ENCODE measurements around the gene TEX2. TPM values are rescaled to one million over a fixed set of nuclear protein-coding genes. Genes with fewer than 3 reads are reported as not detected.
"Not testable (repeated sequence)": the region's sequence is repeated elsewhere in the genome, so short reads cannot be mapped to it uniquely, and the experiment has no call there.

The TEX2 gene
- total and polyA plus RNA-seq, 8 donors = 8.9 to 30.3 (median 22.4) TPM

DNA sequence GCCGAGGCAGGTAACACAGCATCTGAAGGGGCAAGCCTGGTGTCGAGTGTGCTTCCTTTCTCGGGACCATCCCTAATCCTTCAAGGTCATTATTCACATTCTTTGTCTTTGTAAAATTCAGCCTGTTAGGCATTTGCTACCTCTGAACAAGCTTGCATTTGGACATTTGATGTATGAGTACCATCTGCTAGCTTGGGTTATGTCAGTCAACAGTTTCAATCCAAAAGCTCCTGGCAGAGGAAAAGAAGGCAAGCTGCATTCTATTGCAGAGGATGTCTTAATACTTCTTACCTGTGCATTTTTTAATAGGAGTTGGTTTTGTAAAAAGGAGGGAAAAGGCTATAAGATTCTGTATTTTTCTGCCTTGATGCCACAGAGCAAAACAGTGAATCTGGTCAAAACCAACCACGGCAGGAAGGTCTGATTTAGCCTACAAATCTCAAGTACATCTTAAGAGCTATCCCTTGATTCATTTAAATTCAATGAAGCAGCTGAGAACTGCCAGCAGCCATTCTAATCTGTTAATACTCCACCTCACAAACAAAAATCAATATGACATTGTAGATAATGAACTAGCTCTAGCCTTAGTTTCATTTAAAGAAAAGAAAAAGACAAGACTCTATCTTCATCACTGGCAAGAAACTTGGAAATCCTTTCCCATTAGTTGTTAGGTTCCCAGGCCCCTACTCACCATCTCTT, 39.0 kb downstream of the TEX2 start:
- no peak for DNase-seq
- peaks cover 10 to 23% (median 21%) of the 10 kb centered on the region in 3 donors for H3K4me1 ChIP-seq
- ATAC-seq = peak; percentile 46 to 83 (median 64)
- intact Hi-C loops (cut with DNase I) = no loop called here
- H3K9me3 ChIP-seq = no peaks in the 10 kb centered on the region
- no peak overlapping the region for H3K27ac ChIP-seq
- 17 to 28% methylated on average over 4 of the region's 4 CpGs for WGBS, 2 donors
- TF ChIP-seq, protein P1, sequence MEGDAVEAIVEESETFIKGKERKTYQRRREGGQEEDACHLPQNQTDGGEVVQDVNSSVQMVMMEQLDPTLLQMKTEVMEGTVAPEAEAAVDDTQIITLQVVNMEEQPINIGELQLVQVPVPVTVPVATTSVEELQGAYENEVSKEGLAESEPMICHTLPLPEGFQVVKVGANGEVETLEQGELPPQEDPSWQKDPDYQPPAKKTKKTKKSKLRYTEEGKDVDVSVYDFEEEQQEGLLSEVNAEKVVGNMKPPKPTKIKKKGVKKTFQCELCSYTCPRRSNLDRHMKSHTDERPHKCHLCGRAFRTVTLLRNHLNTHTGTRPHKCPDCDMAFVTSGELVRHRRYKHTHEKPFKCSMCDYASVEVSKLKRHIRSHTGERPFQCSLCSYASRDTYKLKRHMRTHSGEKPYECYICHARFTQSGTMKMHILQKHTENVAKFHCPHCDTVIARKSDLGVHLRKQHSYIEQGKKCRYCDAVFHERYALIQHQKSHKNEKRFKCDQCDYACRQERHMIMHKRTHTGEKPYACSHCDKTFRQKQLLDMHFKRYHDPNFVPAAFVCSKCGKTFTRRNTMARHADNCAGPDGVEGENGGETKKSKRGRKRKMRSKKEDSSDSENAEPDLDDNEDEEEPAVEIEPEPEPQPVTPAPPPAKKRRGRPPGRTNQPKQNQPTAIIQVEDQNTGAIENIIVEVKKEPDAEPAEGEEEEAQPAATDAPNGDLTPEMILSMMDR (IDR thresholded peaks at IDR 0.05) = no peak
- FAIRE-seq = no peak
- no peaks in the 10 kb centered on the region for H3K36me3 ChIP-seq
- H3K27me3 ChIP-seq = no peaks in the 10 kb centered on the region
- H3K4me3 ChIP-seq = no peak overlapping the region

DNA sequence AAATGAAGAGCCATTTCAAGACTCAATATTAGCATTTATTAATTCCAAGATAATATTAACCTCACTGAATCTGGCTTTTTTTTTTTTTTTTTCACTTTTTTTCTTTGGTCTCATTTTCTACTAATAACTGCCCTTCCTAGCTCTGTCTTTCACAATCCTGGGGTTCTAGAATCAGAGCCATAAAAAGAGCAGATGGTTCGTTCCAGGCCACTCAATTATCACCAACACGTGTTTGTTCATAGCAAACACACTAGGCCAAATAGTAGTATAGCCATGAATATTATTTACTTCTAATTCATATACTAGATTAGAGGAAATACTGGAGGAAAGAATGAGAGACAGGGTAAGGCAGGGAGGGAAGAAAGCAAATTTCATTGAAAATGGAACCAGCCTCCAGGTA, 39.8 kb downstream of the TEX2 start:
- peaks cover 9 to 23% (median 21%) of the 10 kb centered on the region in 3 donors for H3K4me1 ChIP-seq
- H3K27me3 ChIP-seq = no peaks in the 10 kb centered on the region
- no peak overlapping the region for H3K4me3 ChIP-seq
- no peak overlapping the region for H3K27ac ChIP-seq
- FAIRE-seq (no peak), DNase-seq (no peak), ATAC-seq (peak; percentile 28 to 73 (median 52))
- TF ChIP-seq, protein P1 (IDR thresholded peaks at IDR 0.05) = no peak
- no peaks in the 10 kb centered on the region for H3K9me3 ChIP-seq
- WGBS, 2 donors = 18 to 29% methylated on average over 2 of the region's 2 CpGs
- intact Hi-C loops (cut with DNase I) = no loop called here
- H3K36me3 ChIP-seq = no peaks in the 10 kb centered on the region

DNA sequence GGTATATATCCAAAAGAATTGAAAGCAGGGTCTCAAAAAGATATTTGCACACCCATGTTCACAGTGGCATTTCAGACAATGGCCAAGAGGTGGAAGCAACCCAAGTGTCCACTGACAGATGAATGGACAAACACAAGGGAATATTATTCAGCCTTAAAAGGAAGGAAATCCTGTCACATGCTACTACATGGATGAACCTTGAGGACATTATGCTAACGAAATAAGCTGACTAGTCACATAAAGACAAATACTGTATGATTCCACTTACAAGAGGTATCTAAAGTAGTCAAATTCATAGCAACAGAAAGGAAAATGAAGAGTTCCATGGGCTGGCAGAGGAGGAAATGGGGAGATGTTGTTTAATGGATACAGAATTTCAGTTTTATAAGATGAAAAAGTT, 41.4 kb downstream of the TEX2 start:
- WGBS, 2 donors = 80 to 85% methylated on average over 1 of the region's 1 CpG
- intact Hi-C loops (cut with DNase I) = no loop called here
- Histone ChIP-seq H3K4me1 (peaks cover 15 to 38% (median 28%) of the 10 kb centered on the region in 3 donors), H3K27ac (no peak overlapping the region), H3K36me3 (no peaks in the 10 kb centered on the region), H3K27me3 (no peaks in the 10 kb centered on the region), H3K4me3 (no peak overlapping the region), H3K9me3 (no peaks in the 10 kb centered on the region)
- TF ChIP-seq, protein P1 (IDR thresholded peaks at IDR 0.05) = no peak
- ATAC-seq = no peak
- FAIRE-seq = no peak
- no peak for DNase-seq

DNA sequence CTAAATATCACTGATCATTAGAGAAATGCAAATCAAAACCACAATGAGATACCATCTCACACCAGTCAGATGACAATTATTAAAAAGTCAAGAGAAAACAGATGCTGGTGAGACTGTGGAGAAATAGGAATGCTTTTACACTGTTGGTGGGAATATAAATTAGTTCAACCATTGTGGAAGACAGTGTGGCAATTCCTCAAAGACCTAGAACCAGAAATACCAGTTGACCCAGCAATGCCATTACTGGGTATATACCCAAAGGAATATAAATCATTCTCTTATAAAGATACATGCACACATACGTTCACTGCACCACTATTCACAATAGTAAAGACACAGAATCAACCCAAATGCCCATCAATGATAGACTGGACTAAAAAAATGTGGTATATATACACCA, 42.5 kb downstream of the TEX2 start:
- intact Hi-C loops (cut with DNase I); ATAC-seq; DNase-seq; H3K27ac ChIP-seq; H3K27me3 ChIP-seq; FAIRE-seq; H3K36me3 ChIP-seq; H3K9me3 ChIP-seq; H3K4me3 ChIP-seq: not testable (repeated sequence)
- peaks cover 24 to 48% (median 38%) of the 10 kb centered on the region in 3 donors for H3K4me1 ChIP-seq
- 72 to 88% methylated on average over 1 of the region's 1 CpG for WGBS, 2 donors

DNA sequence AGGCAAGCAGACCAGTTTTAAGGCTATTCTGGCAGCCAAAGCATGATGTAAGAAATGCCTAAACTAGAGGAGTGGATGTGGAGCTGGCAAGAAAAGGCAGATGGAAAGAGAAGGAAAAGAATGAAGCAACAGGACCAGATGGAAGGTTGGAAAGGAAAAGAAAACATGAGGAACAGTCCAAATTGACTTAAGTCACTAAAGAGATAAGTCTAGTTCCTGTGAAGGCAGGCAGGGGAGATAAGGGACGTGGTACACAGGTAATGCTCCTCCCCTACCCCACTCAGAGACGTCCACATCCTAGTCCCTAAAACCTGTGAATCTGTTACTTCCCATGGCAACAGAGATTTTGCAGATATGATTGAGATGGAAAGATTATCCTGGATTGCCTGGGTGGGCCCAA, 43.5 kb downstream of the TEX2 start:
- H3K27ac ChIP-seq = no peak overlapping the region
- no peak for ATAC-seq
- TF ChIP-seq, protein P1 (IDR thresholded peaks at IDR 0.05) = no peak
- no peak for FAIRE-seq
- 31 to 40% methylated on average over 2 of the region's 2 CpGs for WGBS, 2 donors
- H3K36me3 ChIP-seq = no peaks in the 10 kb centered on the region
- intact Hi-C loops (cut with DNase I) = loop anchor here in 1 of 3 donors (10.0 kb wide), 1 partner anchor 55 kb away; no protein-coding TSS in a partner anchor
- peaks cover 24 to 42% (median 35%) of the 10 kb centered on the region in 3 donors for H3K4me1 ChIP-seq
- H3K4me3 ChIP-seq = no peak overlapping the region
- DNase-seq = no peak
- H3K27me3 ChIP-seq = no peaks in the 10 kb centered on the region
- no peaks in the 10 kb centered on the region for H3K9me3 ChIP-seq
